CD14-positive monocyte (primary cell): ENCODE data around the gene SMIM24. TPM values are rescaled to one million over a fixed set of nuclear protein-coding genes. Genes with fewer than 3 reads are reported as not detected.

ENCODE experiments used
- DNase-seq, 3 donors: peaks; one replicate each; pipeline ENCODE4 v3.0.0-alpha.2; 2011 to 2022
- H2AFZ ChIP-seq: 2 replicates; pipeline ENCODE4 v1.6.0; 2012; ENCODE audit warnings: mild to moderate bottlenecking, low read depth, low read length, inconsistent platforms; ENCODE audit not compliant: insufficient read depth, poor library complexity, severe bottlenecking
- H3K27ac ChIP-seq, 2 donors: 1 replicate in 1 of 2; 2 replicates in 1 of 2; pipeline ENCODE4 v1.5.1; 2012 to 2013; ENCODE audit warnings: low read length in 2 of 2, control low read depth in 1 of 2, inconsistent platforms in 1 of 2, low read depth in 1 of 2, mild to moderate bottlenecking in 1 of 2
- H3K27me3 ChIP-seq, 2 donors: one replicate each; pipeline versions ENCODE4 v1.6.0 to v1.6.1; 2011 to 2013; ENCODE audit warnings: low read length in 2 of 2; ENCODE audit not compliant: control insufficient read depth in 2 of 2, insufficient read depth in 2 of 2
- H3K36me3 ChIP-seq, 2 donors: replicated peaks in 1 of 2; 1 replicate in 1 of 2; 2 replicates in 1 of 2; pipeline versions ENCODE4 v1.5.1 to v1.6.1; 2012 to 2013; ENCODE audit warnings: low read length in 2 of 2, control low read depth in 1 of 2, inconsistent platforms in 1 of 2, mild to moderate bottlenecking in 1 of 2; ENCODE audit not compliant: insufficient read depth in 2 of 2, control insufficient read depth in 1 of 2
- H3K4me1 ChIP-seq, 2 donors: 1 replicate in 1 of 2; 2 replicates in 1 of 2; pipeline versions ENCODE4 v1.5.1 to v1.6.1; 2012 to 2013; ENCODE audit warnings: low read length in 2 of 2, control low read depth in 1 of 2, inconsistent platforms in 1 of 2, mild to moderate bottlenecking in 1 of 2, moderate library complexity in 1 of 2; ENCODE audit not compliant: insufficient read depth in 2 of 2, control insufficient read depth in 1 of 2
- H3K4me2 ChIP-seq: replicated peaks from 2 replicates; pipeline ENCODE3; 2012; ENCODE audit warnings: low read length, moderate library complexity, mild to moderate bottlenecking; ENCODE audit not compliant: poor library complexity, severe bottlenecking; ENCODE audit errors: extremely low read depth
- H3K4me3 ChIP-seq, 3 experiments: fragments of 200-600 bp in 1 of 3; sonication (generic) in 1 of 3; replicated peaks in 1 of 3; 1 replicate in 2 of 3; 2 replicates in 1 of 3; pipeline ENCODE4 v1.5.1; 2011 to 2013; ENCODE audit warnings: low read length in 3 of 3, mild to moderate bottlenecking in 3 of 3, control low read depth in 2 of 3, low read depth in 2 of 3, inconsistent platforms in 1 of 3, moderate library complexity in 1 of 3
- H3K79me2 ChIP-seq: 2 replicates; pipeline ENCODE4 v1.6.0; 2012; ENCODE audit warnings: mild to moderate bottlenecking, control low read depth, inconsistent platforms, low read length, moderate library complexity; ENCODE audit not compliant: insufficient read depth
- H3K9ac ChIP-seq: 2 replicates; pipeline ENCODE4 v1.6.0; 2017; ENCODE audit warnings: low read length, mild to moderate bottlenecking; ENCODE audit not compliant: insufficient read depth, poor library complexity, severe bottlenecking
- H3K9me3 ChIP-seq, 2 donors: replicated peaks in 1 of 2; 1 replicate in 1 of 2; 2 replicates in 1 of 2; pipeline versions ENCODE4 v1.5.1 to v1.6.1; 2012 to 2013; ENCODE audit warnings: low read length in 2 of 2, control low read depth in 1 of 2; ENCODE audit not compliant: control insufficient read depth in 1 of 2, insufficient read depth in 1 of 2
- H4K20me1 ChIP-seq: 2 replicates; pipeline ENCODE4 v1.6.0; 2012; ENCODE audit warnings: mild to moderate bottlenecking, low read length, control low read depth, moderate library complexity; ENCODE audit not compliant: insufficient read depth
- H3K27ac Mint-ChIP-seq, 7 donors: one replicate each; pipeline ENCODE4 v1.8.0; 2020; ENCODE audit warnings: mild to moderate bottlenecking in 7 of 7, mixed read lengths in 7 of 7, moderate library complexity in 6 of 7, inconsistent platforms in 2 of 7
- H3K27me3 Mint-ChIP-seq, 3 donors: one replicate each; pipeline ENCODE4 v1.8.0; 2021 to 2022; ENCODE audit warnings: low read depth in 3 of 3, mild to moderate bottlenecking in 3 of 3, mixed read lengths in 3 of 3, moderate library complexity in 3 of 3, inconsistent platforms in 1 of 3
- H3K36me3 Mint-ChIP-seq, 2 donors: one replicate each; pipeline ENCODE4 v1.8.0; 2020; ENCODE audit warnings: mixed read lengths in 2 of 2, inconsistent platforms in 1 of 2, mild to moderate bottlenecking in 1 of 2
- H3K4me1 Mint-ChIP-seq: one replicate; pipeline ENCODE4 v1.8.0; 2020; ENCODE audit warnings: mild to moderate bottlenecking, mixed read lengths
- H3K4me3 Mint-ChIP-seq, 2 donors: one replicate each; pipeline ENCODE4 v1.8.0; 2020; ENCODE audit warnings: mild to moderate bottlenecking in 2 of 2, mixed read lengths in 2 of 2, moderate library complexity in 1 of 2
- H3K9me3 Mint-ChIP-seq, 7 donors: one replicate each; pipeline ENCODE4 v1.8.0; 2020 to 2022; ENCODE audit warnings: mixed read lengths in 7 of 7, mild to moderate bottlenecking in 6 of 7, moderate library complexity in 6 of 7, inconsistent platforms in 2 of 7
- WGBS: methylation state at CpG from one replicate; pipeline ENCODE4 v1.1.5; 2013; ENCODE audit warnings: missing lambda C conversion rate; ENCODE audit not compliant: insufficient coverage; 5-methylcytosine and 5-hydroxymethylcytosine counted together
- intact Hi-C, 2 donors: fragments of 100-400 bp; cut with micrococcal nuclease; formaldehyde crosslinking; loops; one replicate each; pipeline versions ENCODE4 v1.15.0 to v1.15.1; 2023
- polyA plus RNA-seq, 3 donors: library from polyadenylated mRNA; depleted of rRNA in 1 of 3; unstranded in 2 of 3; stranded (reverse) in 1 of 3; fragments of 300-500 nt in 2 of 3; fragments of >200 nt in 1 of 3; fragmentation: Illumina TruSeq in 2 of 3; gene quantifications; 1 replicate in 2 of 3; 2 replicates in 1 of 3; pipeline ENCODE4 v1.2.3, GENCODE V29; 2012 to 2021
- TF ChIP-seq, protein P1 (sequence below): fragments of 200-600 bp; IDR thresholded peaks from one replicate; pipeline ENCODE4 v1.8.0; 2022; ENCODE audit warnings: antibody characterized with exemption, mild to moderate bottlenecking

Gene SMIM24
- polyA plus RNA-seq, 3 donors: 0.30 TPM; not detected in 2

DNA sequence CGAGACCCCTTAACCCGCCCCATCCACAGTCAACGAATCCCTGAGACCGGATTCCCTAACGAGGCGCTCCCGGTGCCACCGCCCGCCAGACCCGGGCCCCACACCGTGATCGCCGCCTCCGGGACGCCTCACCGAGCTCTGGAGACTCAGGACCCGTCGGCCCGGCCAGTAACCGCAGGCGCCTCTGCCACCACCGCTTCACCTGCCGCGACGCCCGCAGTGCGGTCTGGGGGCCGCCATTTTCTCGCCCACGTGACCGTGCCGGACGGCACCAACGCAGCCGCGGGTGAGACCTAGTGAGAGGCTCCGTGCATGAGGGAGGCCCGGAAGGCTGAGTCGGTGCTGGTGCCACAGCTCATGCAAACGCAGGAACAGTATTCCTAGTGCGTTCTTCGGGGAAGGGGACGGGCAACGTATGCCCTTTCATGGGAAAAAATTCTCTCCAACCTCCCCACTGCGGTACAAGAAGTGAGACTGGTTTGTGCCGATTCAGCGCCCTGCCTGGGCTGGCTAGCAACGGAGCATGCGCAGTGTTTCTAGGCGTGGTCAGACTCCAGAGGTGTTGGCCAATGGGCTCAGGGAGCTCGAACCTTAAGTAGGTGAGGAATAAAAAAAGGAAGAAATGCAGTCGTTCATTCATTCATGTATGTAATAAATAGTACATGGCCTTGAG lies 20.2 kb upstream of the SMIM24 start, which contains the start of gene DOHH:
Gene DOHH (minus strand): TSS at position 246 of the 673 bp plus-strand sequence. CDS start 3,860 bp downstream, outside the sequence.
- Histone ChIP-seq H3K4me1 (peaks cover 21 to 26% of the 10 kb centered on the region in 2 donors), H3K27ac (peak within 1 kb of the TSS; percentile 78 to 100), H2AFZ (peak within 1 kb of the TSS; percentile 87), H3K9ac (peak within 1 kb of the TSS; percentile 96), H3K79me2 (peaks cover 25% of the 10 kb centered on the region), H3K4me2 (peak within 1 kb of the TSS; percentile 98), H3K36me3 (peaks cover 12 to 19% of the 10 kb centered on the region in 2 donors), H3K4me3 (peak within 1 kb of the TSS; percentile 74 to 92 (median 92)), H3K9me3 (no peaks in the 10 kb centered on the region), H3K27me3 (no peaks in the 10 kb centered on the region), H4K20me1 (no peaks in the 10 kb centered on the region)
- TF ChIP-seq, protein P1, sequence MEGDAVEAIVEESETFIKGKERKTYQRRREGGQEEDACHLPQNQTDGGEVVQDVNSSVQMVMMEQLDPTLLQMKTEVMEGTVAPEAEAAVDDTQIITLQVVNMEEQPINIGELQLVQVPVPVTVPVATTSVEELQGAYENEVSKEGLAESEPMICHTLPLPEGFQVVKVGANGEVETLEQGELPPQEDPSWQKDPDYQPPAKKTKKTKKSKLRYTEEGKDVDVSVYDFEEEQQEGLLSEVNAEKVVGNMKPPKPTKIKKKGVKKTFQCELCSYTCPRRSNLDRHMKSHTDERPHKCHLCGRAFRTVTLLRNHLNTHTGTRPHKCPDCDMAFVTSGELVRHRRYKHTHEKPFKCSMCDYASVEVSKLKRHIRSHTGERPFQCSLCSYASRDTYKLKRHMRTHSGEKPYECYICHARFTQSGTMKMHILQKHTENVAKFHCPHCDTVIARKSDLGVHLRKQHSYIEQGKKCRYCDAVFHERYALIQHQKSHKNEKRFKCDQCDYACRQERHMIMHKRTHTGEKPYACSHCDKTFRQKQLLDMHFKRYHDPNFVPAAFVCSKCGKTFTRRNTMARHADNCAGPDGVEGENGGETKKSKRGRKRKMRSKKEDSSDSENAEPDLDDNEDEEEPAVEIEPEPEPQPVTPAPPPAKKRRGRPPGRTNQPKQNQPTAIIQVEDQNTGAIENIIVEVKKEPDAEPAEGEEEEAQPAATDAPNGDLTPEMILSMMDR: no peak
- peaks cover 0 to 2% (median 0%) of the 10 kb centered on the region in 7 donors for H3K9me3 Mint-ChIP-seq
- H3K4me1 Mint-ChIP-seq: peaks cover 23% of the 10 kb centered on the region
- WGBS: under 1% methylated on average over 45 of the region's 52 CpGs
- H3K27me3 Mint-ChIP-seq: peaks cover 0 to 2% (median 0%) of the 10 kb centered on the region in 3 donors
- intact Hi-C loops: loop anchor here in 1 of 2 donors (10.0 kb wide), 1 partner anchor 66 kb away; no protein-coding TSS in a partner anchor
- peak; percentile 95 to 98 (median 96) for DNase-seq
- H3K4me3 Mint-ChIP-seq: peak within 1 kb of the TSS; percentile 88 to 92
- H3K27ac Mint-ChIP-seq: peak within 1 kb of the TSS; percentile 94 to 98 (median 97)
- H3K36me3 Mint-ChIP-seq: peaks cover 12 to 19% of the 10 kb centered on the region in 2 donors

DNA sequence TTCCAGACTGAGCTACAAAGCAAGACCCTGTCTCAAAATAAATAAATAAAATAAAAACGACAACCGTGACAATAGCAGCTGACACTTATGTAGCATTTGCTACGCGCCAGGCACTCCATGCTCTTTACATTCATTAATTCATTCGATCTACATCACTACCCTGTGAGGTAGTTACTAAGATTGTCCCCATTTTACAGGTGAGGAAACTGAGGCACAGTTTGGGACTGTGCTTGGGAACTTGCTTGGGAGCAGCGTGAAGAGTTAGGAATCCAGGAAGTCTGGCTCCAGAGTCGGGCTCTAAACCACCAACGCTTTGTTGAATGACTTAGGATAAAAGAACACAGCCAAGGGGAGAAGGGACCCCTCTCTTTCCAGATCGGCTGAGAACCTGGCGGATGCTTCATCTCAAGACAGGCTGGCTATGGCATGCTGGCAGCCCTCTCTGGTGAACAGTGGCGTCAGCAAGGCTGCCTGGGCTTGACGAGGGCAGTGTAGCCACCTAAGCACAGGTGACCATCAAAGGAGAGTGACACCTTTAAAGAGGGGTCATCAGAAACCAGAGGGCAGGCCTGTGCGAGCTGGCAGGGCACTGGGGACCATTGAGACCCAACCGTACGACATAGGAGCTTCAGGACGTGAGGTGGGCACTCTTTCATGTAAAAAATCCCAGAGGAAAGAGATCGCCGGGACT lies 19.6 kb upstream of the SMIM24 start:
- intact Hi-C loops: loop anchor here (1.0 to 10.0 kb wide), 2 partner anchors 7 to 65 kb away; no protein-coding TSS in a partner anchor
- Mint-ChIP-seq H3K27me3 (peaks cover 0 to 3% (median 0%) of the 10 kb centered on the region in 3 donors), H3K9me3 (peaks cover 0 to 2% (median 0%) of the 10 kb centered on the region in 7 donors), H3K4me1 (peaks cover 16% of the 10 kb centered on the region), H3K27ac (peak overlapping the region; percentile 94 to 98 (median 97)), H3K4me3 (peak overlapping the region; percentile 88 to 92), H3K36me3 (peaks cover 19 to 26% of the 10 kb centered on the region in 2 donors)
- Histone ChIP-seq H3K36me3 (peaks cover 15 to 26% of the 10 kb centered on the region in 2 donors), H4K20me1 (no peaks in the 10 kb centered on the region), H3K27me3 (no peaks in the 10 kb centered on the region), H3K4me1 (peaks cover 14 to 19% of the 10 kb centered on the region in 2 donors), H3K79me2 (peaks cover 25% of the 10 kb centered on the region), H3K4me2 (peak overlapping the region; percentile 98), H3K27ac (peak overlapping the region; percentile 78 to 100), H3K4me3 (peak overlapping the region; percentile 74 to 92 (median 92)), H3K9me3 (no peaks in the 10 kb centered on the region), H2AFZ (peak overlapping the region; percentile 87), H3K9ac (peak overlapping the region; percentile 96)
- DNase-seq: no peak
- TF ChIP-seq, protein P1: no peak
- whole genome bisulfite sequencing: 23% methylated on average over 15 of the region's 18 CpGs
